NB4 (cell line): ENCODE measurements around the gene WNT3.

Experiments
- CTCF ChIP-seq: IDR thresholded peaks from one replicate; pipeline ENCODE4 v1.5.1; 2012; ENCODE audit warnings: low read depth, low read length
- POLR2A ChIP-seq: IDR thresholded peaks from 2 replicates; pipeline ENCODE4 v1.6.1; 2011; ENCODE audit warnings: mild to moderate bottlenecking; ENCODE audit not compliant: insufficient read length; ENCODE audit errors: extremely low read depth

- no peak for TF ChIP-seq CTCF
- no peak for TF ChIP-seq POLR2A
Measured at GRCh38 chr17:46736100-46736499, 82.4 kb downstream of the WNT3 start.
